Effector memory CD8-positive, alpha-beta T cell (primary cell): ENCODE results near the gene KCND1.

Experiments
- ATAC-seq: fragments of 150-1000 bp; cut with Tn5 transposase; replicated peaks from 2 replicates; pipeline ENCODE4 v1.10.0; 2021; ENCODE audit warnings: mild to moderate bottlenecking, moderate library complexity
- DNase-seq, 3 experiments: peaks; one replicate each; pipeline ENCODE4 v3.0.0; 2021
- H3K27ac Mint-ChIP-seq, 2 donors: one replicate each; pipeline ENCODE4 v1.8.0; 2022; ENCODE audit warnings: mild to moderate bottlenecking in 2 of 2, mixed read lengths in 2 of 2, moderate library complexity in 2 of 2
- H3K27me3 Mint-ChIP-seq, 2 donors: one replicate each; pipeline ENCODE4 v1.8.0; 2022; ENCODE audit warnings: mixed read lengths in 2 of 2
- H3K36me3 Mint-ChIP-seq: one replicate; pipeline ENCODE4 v1.8.0; 2022; ENCODE audit warnings: mild to moderate bottlenecking, moderate library complexity, mixed read lengths; ENCODE audit not compliant: insufficient read depth
- H3K4me1 Mint-ChIP-seq, 2 donors: one replicate each; pipeline ENCODE4 v1.8.0; 2022; ENCODE audit warnings: low read depth in 2 of 2, mixed read lengths in 2 of 2
- H3K4me3 Mint-ChIP-seq, 2 donors: one replicate each; pipeline ENCODE4 v1.8.0; 2022; ENCODE audit warnings: mild to moderate bottlenecking in 2 of 2, mixed read lengths in 2 of 2, moderate library complexity in 2 of 2
- H3K9me3 Mint-ChIP-seq, 2 donors: one replicate each; pipeline ENCODE4 v1.8.0; 2022; ENCODE audit warnings: mixed read lengths in 2 of 2

Gene KCND1

GRCh38 chrX:48920718-48921104 lies 50.9 kb downstream of the KCND1 start:
- Mint-ChIP-seq H3K9me3 (no peaks in the 10 kb centered on the region), H3K27me3 (no peaks in the 10 kb centered on the region), H3K36me3 (peaks cover 77% of the 10 kb centered on the region), H3K27ac (peak overlapping the region; percentile 96 to 97), H3K4me3 (peak overlapping the region; percentile 89), H3K4me1 (peaks cover 26 to 37% of the 10 kb centered on the region in 2 donors)
- DNase-seq = no peak
- no peak for ATAC-seq

GRCh38 chrX:48919947-48920717 lies 51.5 kb downstream of the KCND1 start:
- Mint-ChIP-seq H3K4me1 (peaks cover 26 to 39% of the 10 kb centered on the region in 2 donors), H3K27ac (peak overlapping the region; percentile 96 to 97), H3K27me3 (no peaks in the 10 kb centered on the region), H3K4me3 (peak overlapping the region; percentile 89), H3K9me3 (no peaks in the 10 kb centered on the region), H3K36me3 (peaks cover 79% of the 10 kb centered on the region)
- ATAC-seq = peak; percentile 31
- DNase-seq = peak in 2 of 3 experiments; percentile 30 to 39

GRCh38 chrX:48919360-48919841 lies 52.2 kb downstream of the KCND1 start:
- peaks cover 30 to 43% of the 10 kb centered on the region in 2 donors for H3K4me1 Mint-ChIP-seq
- ATAC-seq = peak; percentile 17
- no peak for DNase-seq
- H3K27me3 Mint-ChIP-seq = no peaks in the 10 kb centered on the region
- H3K27ac Mint-ChIP-seq = peak overlapping the region; percentile 96 to 97
- no peaks in the 10 kb centered on the region for H3K9me3 Mint-ChIP-seq
- peaks cover 83% of the 10 kb centered on the region for H3K36me3 Mint-ChIP-seq
- H3K4me3 Mint-ChIP-seq = peak overlapping the region; percentile 89

GRCh38 chrX:48918643-48919340 lies 52.9 kb downstream of the KCND1 start, which contains the start of gene PIM2:
Gene PIM2, minus strand, starts transcription at chrX:48919024. Its CDS starts 190 bp downstream, at chrX:48918834.
- Mint-ChIP-seq H3K27ac (peak within 1 kb of the TSS; percentile 96 to 97), H3K36me3 (peaks cover 84% of the 10 kb centered on the region), H3K4me3 (peak within 1 kb of the TSS; percentile 89), H3K4me1 (peaks cover 29 to 42% of the 10 kb centered on the region in 2 donors), H3K27me3 (no peaks in the 10 kb centered on the region), H3K9me3 (no peaks in the 10 kb centered on the region)
- peak; percentile 86 to 89 (median 88) for DNase-seq
- ATAC-seq = peak; percentile 69

- DNase-seq = no peak
- Mint-ChIP-seq H3K9me3 (no peaks in the 10 kb centered on the region), H3K27ac (peak overlapping the region; percentile 96 to 97), H3K4me3 (peak overlapping the region; percentile 89), H3K4me1 (peaks cover 29 to 45% of the 10 kb centered on the region in 2 donors), H3K36me3 (peaks cover 84% of the 10 kb centered on the region), H3K27me3 (no peaks in the 10 kb centered on the region)
- no peak for ATAC-seq
Observed at GRCh38 chrX:48918301-48918642, 53.4 kb downstream of the KCND1 start.

- H3K9me3 Mint-ChIP-seq = no peaks in the 10 kb centered on the region
- H3K4me3 Mint-ChIP-seq = peak overlapping the region; percentile 89
- peak; percentile 86 to 87 (median 87) for DNase-seq
- peak; percentile 42 for ATAC-seq
- H3K4me1 Mint-ChIP-seq = peaks cover 31 to 43% of the 10 kb centered on the region in 2 donors
- no peaks in the 10 kb centered on the region for H3K27me3 Mint-ChIP-seq
- peak overlapping the region; percentile 96 to 97 for H3K27ac Mint-ChIP-seq
- peaks cover 92% of the 10 kb centered on the region for H3K36me3 Mint-ChIP-seq
Observed at GRCh38 chrX:48917139-48918001, 54.3 kb downstream of the KCND1 start.

GRCh38 chrX:48914593-48915493 lies 56.8 kb downstream of the KCND1 start:
- H3K27me3 Mint-ChIP-seq = no peaks in the 10 kb centered on the region
- no peak for ATAC-seq
- H3K27ac Mint-ChIP-seq = peak overlapping the region in 1 of 2 donors; percentile 72
- H3K4me3 Mint-ChIP-seq = peak overlapping the region; percentile 60 to 89
- no peak for DNase-seq
- peaks cover 100% of the 10 kb centered on the region for H3K36me3 Mint-ChIP-seq
- no peaks in the 10 kb centered on the region for H3K9me3 Mint-ChIP-seq
- H3K4me1 Mint-ChIP-seq = peaks cover 39 to 51% of the 10 kb centered on the region in 2 donors

- no peak for DNase-seq
- Mint-ChIP-seq H3K36me3 (peaks cover 100% of the 10 kb centered on the region), H3K4me1 (peaks cover 36 to 47% of the 10 kb centered on the region in 2 donors), H3K4me3 (peak overlapping the region; percentile 60 to 89), H3K9me3 (no peaks in the 10 kb centered on the region), H3K27me3 (no peaks in the 10 kb centered on the region), H3K27ac (peak overlapping the region; percentile 60 to 72)
- ATAC-seq = no peak
Observed at GRCh38 chrX:48913605-48914366, 57.9 kb downstream of the KCND1 start.

- ATAC-seq = peak; percentile 76
- peak; percentile 87 to 88 (median 87) for DNase-seq
- peaks cover 95% of the 10 kb centered on the region for H3K36me3 Mint-ChIP-seq
- no peaks in the 10 kb centered on the region for H3K9me3 Mint-ChIP-seq
- peak within 1 kb of the TSS; percentile 86 to 97 for H3K4me3 Mint-ChIP-seq
- peaks cover 28 to 35% of the 10 kb centered on the region in 2 donors for H3K4me1 Mint-ChIP-seq
- H3K27me3 Mint-ChIP-seq = no peaks in the 10 kb centered on the region
- H3K27ac Mint-ChIP-seq = peak within 1 kb of the TSS; percentile 99
Observed at GRCh38 chrX:48911412-48912182, 60.0 kb downstream of the KCND1 start, which contains the start of gene SLC35A2. Gene SLC35A2, minus strand, starts transcription at chrX:48911646. Its CDS starts 10 bp downstream, at chrX:48911636.
